B cell (primary cell): ENCODE measurements around the gene LHFPL6. TPM values are rescaled to one million over a fixed set of nuclear protein-coding genes. Genes with fewer than 3 reads are reported as not detected.

ENCODE experiments used
- ATAC-seq: fragments of 200-7000 bp; cut with Tn5 transposase; one replicate; pipeline ENCODE4 v1.10.0; 2021; ENCODE audit warnings: low read depth, mild to moderate bottlenecking, moderate number of reproducible peaks, moderate library complexity
- CTCF ChIA-PET: fragments of 350-600 bp; sonication (Branson Sonifier 250); formaldehyde crosslinking; loops from one replicate; lab custom pipeline; 2021; ENCODE audit warnings: antibody characterized with exemption, inconsistent platforms; lab: Charles Lee
- POLR2A ChIA-PET: fragments of 350-600 bp; sonication (Branson Sonifier 250); formaldehyde crosslinking; loops from one replicate; lab custom pipeline; 2021; ENCODE audit warnings: antibody characterized with exemption; lab: Charles Lee
- DNase-seq: peaks from one replicate; pipeline ENCODE4 v3.0.0; 2013
- H2AFZ ChIP-seq: 2 replicates; pipeline ENCODE4 v1.6.1; 2012; ENCODE audit warnings: mild to moderate bottlenecking, low read depth, low read length; ENCODE audit not compliant: insufficient read depth, poor library complexity, severe bottlenecking
- H3K27ac ChIP-seq, 2 donors: 1 replicate in 1 of 2; 2 replicates in 1 of 2; pipeline ENCODE4 v1.5.1; 2012 to 2013; ENCODE audit warnings: low read length in 2 of 2, mild to moderate bottlenecking in 2 of 2, moderate library complexity in 1 of 2
- H3K27me3 ChIP-seq, 4 experiments: fragments of 200-600 bp in 1 of 4; sonication (generic) in 1 of 4; replicated peaks in 1 of 4; 1 replicate in 2 of 4; 2 replicates in 2 of 4; pipeline versions ENCODE4 v1.6.1 to v1.7.0; 2013 to 2016; ENCODE audit warnings: low read length in 3 of 4, mild to moderate bottlenecking in 2 of 4, mixed read lengths in 1 of 4, moderate library complexity in 1 of 4; ENCODE audit not compliant: insufficient read depth in 4 of 4, control insufficient read depth in 3 of 4; ENCODE audit errors: control extremely low read depth in 1 of 4
- H3K36me3 ChIP-seq, 2 experiments: replicated peaks in 1 of 2; 1 replicate in 1 of 2; 2 replicates in 1 of 2; pipeline versions ENCODE4 v1.6.1 to v1.7.1; 2013; ENCODE audit warnings: low read length in 1 of 2; ENCODE audit not compliant: insufficient read depth in 2 of 2, control insufficient read depth in 1 of 2; ENCODE audit errors: control extremely low read depth in 1 of 2, extremely low read depth in 1 of 2
- H3K4me1 ChIP-seq, 2 donors: fragments of 200-600 bp in 1 of 2; sonication (generic) in 1 of 2; 1 replicate in 1 of 2; 2 replicates in 1 of 2; pipeline versions ENCODE4 v1.5.1 to v1.6.1; 2013 to 2017; ENCODE audit warnings: low read length in 2 of 2; ENCODE audit not compliant: control insufficient read depth in 2 of 2, insufficient read depth in 2 of 2
- H3K4me2 ChIP-seq: replicated peaks from 2 replicates; pipeline ENCODE3; 2012; ENCODE audit warnings: mild to moderate bottlenecking, low read depth, low read length; ENCODE audit not compliant: poor library complexity, severe bottlenecking
- H3K4me3 ChIP-seq, 5 experiments: fragments of 200-600 bp in 1 of 5; sonication (generic) in 1 of 5; 1 replicate in 3 of 5; 2 replicates in 2 of 5; pipeline versions ENCODE4 v1.5.1 to v1.7.0; 2011 to 2016; ENCODE audit warnings: low read length in 4 of 5, mild to moderate bottlenecking in 4 of 5, low read depth in 2 of 5, control low read depth in 1 of 5, moderate library complexity in 1 of 5; ENCODE audit not compliant: insufficient read depth in 1 of 5; ENCODE audit errors: control extremely low read depth in 1 of 5, extremely low read depth in 1 of 5
- H3K79me2 ChIP-seq: fragments of 200-600 bp; sonication (generic); one replicate; pipeline ENCODE4 v1.6.0; 2016; ENCODE audit warnings: low read length; ENCODE audit not compliant: control insufficient read depth, insufficient read depth
- H3K9ac ChIP-seq: fragments of 200-600 bp; sonication (generic); 2 replicates; pipeline ENCODE4 v1.6.1; 2017; ENCODE audit warnings: mild to moderate bottlenecking, low read length, moderate library complexity
- H3K9me3 ChIP-seq, 3 donors: one replicate each; pipeline versions ENCODE4 v1.6.1 to v1.7.1; 2013; ENCODE audit warnings: low read length in 2 of 3; ENCODE audit not compliant: control insufficient read depth in 2 of 3, insufficient read depth in 1 of 3; ENCODE audit errors: control extremely low read depth in 1 of 3
- H4K20me1 ChIP-seq: 2 replicates; pipeline ENCODE4 v1.6.0; 2012; ENCODE audit warnings: mild to moderate bottlenecking, low read length; ENCODE audit not compliant: insufficient read depth, control insufficient read depth, poor library complexity, severe bottlenecking
- H3K27ac Mint-ChIP-seq: one replicate; pipeline ENCODE4 v1.8.0; 2021; ENCODE audit warnings: mixed read lengths
- H3K27me3 Mint-ChIP-seq: one replicate; pipeline ENCODE4 v1.8.0; 2021; ENCODE audit warnings: mixed read lengths
- H3K4me1 Mint-ChIP-seq: one replicate; pipeline ENCODE4 v1.8.0; 2021; ENCODE audit warnings: mixed read lengths
- H3K4me3 Mint-ChIP-seq: one replicate; pipeline ENCODE4 v1.8.0; 2021; ENCODE audit warnings: mixed read lengths
- H3K9me3 Mint-ChIP-seq: one replicate; pipeline ENCODE4 v1.8.0; 2022; ENCODE audit warnings: mixed read lengths; ENCODE audit not compliant: insufficient read depth
- CTCF ChIP-seq: fragments of 200-600 bp; IDR thresholded peaks from one replicate; pipeline ENCODE4 v1.8.0; 2022; ENCODE audit warnings: antibody characterized with exemption, mild to moderate bottlenecking
- EZH2 ChIP-seq: IDR thresholded peaks from 2 replicates; pipeline ENCODE4 v1.6.1; 2012; ENCODE audit warnings: borderline replicate concordance, low read depth, mild to moderate bottlenecking, moderate library complexity, low read length; ENCODE audit not compliant: insufficient read depth, poor library complexity, severe bottlenecking
- WGBS: methylation state at CpG from one replicate; pipeline ENCODE4 v1.1.5; 2013; ENCODE audit warnings: missing lambda C conversion rate; ENCODE audit not compliant: insufficient coverage; 5-methylcytosine and 5-hydroxymethylcytosine counted together
- intact Hi-C: fragments of 100-400 bp; cut with micrococcal nuclease; formaldehyde crosslinking; loops from one replicate; pipeline ENCODE4 v1.10.0; 2022
- polyA plus RNA-seq: library from polyadenylated mRNA; depleted of rRNA; stranded (reverse); fragments of >200 nt; gene quantifications from 2 replicates; pipeline ENCODE4 v1.2.3, GENCODE V29; 2012
- total RNA-seq, 2 donors: library from RNA; stranded (reverse); fragments of 120-200 nt in 1 of 2; gene quantifications; 1 replicate in 1 of 2; 2 replicates in 1 of 2; pipeline versions ENCODE4 v1.2.3 to v1.2.4, GENCODE V29; 2013 to 2022

LHFPL6 gene
- total and polyA plus RNA-seq, 2 donors (not counting 1 experiment from before 2014, with no cell fraction given), result 0.01 TPM; not detected in 1

DNA sequence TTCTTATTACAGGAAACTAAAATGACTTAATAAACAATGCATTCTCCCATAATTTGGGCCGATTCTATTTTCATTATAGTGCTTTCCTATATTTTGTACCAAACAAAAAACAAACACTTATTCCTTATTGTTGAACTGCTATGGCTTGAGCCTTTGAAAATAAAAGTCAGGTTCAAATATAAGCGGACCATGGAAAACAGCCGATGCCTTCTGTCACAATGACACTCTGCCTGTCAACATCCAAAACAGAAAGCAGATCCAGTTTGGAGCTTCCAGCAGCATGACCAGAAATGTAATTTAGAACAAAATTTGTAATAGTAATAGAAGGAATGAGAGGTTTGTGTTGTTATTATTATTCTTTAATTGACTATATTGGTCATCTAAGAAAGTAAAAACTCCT, 194.5 kb downstream of the LHFPL6 start:
- no peak for ATAC-seq
- CTCF ChIA-PET, result no interaction called here

GRCh38 chr13:39407786-39408185, 195.2 kb downstream of the LHFPL6 start:
- no peak overlapping the region for H3K4me2 ChIP-seq
- no peak overlapping the region for H3K27ac ChIP-seq
- DNase-seq (no peak), ATAC-seq (no peak)
- H4K20me1 ChIP-seq, result no peaks in the 10 kb centered on the region
- H3K9me3 ChIP-seq, result no peaks in the 10 kb centered on the region
- Mint-ChIP-seq H3K27ac (no peak overlapping the region), H3K27me3 (no peaks in the 10 kb centered on the region), H3K4me1 (no peaks in the 10 kb centered on the region), H3K4me3 (no peak overlapping the region), H3K9me3 (no peaks in the 10 kb centered on the region)
- TF ChIP-seq EZH2, result no peak
- TF ChIP-seq CTCF, result no peak
- intact Hi-C loops, result no loop called here
- H3K79me2 ChIP-seq, result no peaks in the 10 kb centered on the region
- no peak overlapping the region for H3K9ac ChIP-seq
- ChIA-PET CTCF (no interaction called here), POLR2A (no interaction called here)
- H3K4me3 ChIP-seq, result no peak overlapping the region
- H2AFZ ChIP-seq, result no peak overlapping the region
- H3K36me3 ChIP-seq, result no peaks in the 10 kb centered on the region
- no peaks in the 10 kb centered on the region for H3K27me3 ChIP-seq
- no peaks in the 10 kb centered on the region for H3K4me1 ChIP-seq
- 90% methylated on average over 2 of the region's 5 CpGs for WGBS

More for the DNA sequence above, 194.5 kb downstream of the LHFPL6 start:
- H3K27me3 ChIP-seq, result no peaks in the 10 kb centered on the region
- Mint-ChIP-seq H3K27me3 (no peaks in the 10 kb centered on the region), H3K4me1 (no peaks in the 10 kb centered on the region), H3K9me3 (no peaks in the 10 kb centered on the region), H3K4me3 (no peak overlapping the region), H3K27ac (no peak overlapping the region)
- no peaks in the 10 kb centered on the region for H4K20me1 ChIP-seq
- TF ChIP-seq EZH2 (no peak), CTCF (no peak)
- H2AFZ ChIP-seq, result no peak overlapping the region
- no peak overlapping the region for H3K27ac ChIP-seq
- no peaks in the 10 kb centered on the region for H3K36me3 ChIP-seq
- H3K4me2 ChIP-seq, result no peak overlapping the region
- POLR2A ChIA-PET, result no interaction called here
- no peak overlapping the region for H3K4me3 ChIP-seq
- WGBS, result 86% methylated on average over 1 of the region's 3 CpGs
- H3K9me3 ChIP-seq, result no peaks in the 10 kb centered on the region
- no peak overlapping the region for H3K9ac ChIP-seq
- H3K79me2 ChIP-seq, result no peaks in the 10 kb centered on the region
- no peaks in the 10 kb centered on the region for H3K4me1 ChIP-seq
- intact Hi-C loops, result no loop called here
- DNase-seq, result no peak
